NCI-H1930 (cell line): ENCODE data around the gene RIIAD1.
"Not testable (repeated sequence)": the region's sequence is repeated elsewhere in the genome, so short reads cannot be mapped to it uniquely, and the experiment has no call there.

ENCODE experiments used
- DNase-seq, 2 experiments: peaks; one replicate each; lab custom pipeline; 2025; lab: John Stamatoyannopoulos, UW

The RIIAD1 gene

DNA sequence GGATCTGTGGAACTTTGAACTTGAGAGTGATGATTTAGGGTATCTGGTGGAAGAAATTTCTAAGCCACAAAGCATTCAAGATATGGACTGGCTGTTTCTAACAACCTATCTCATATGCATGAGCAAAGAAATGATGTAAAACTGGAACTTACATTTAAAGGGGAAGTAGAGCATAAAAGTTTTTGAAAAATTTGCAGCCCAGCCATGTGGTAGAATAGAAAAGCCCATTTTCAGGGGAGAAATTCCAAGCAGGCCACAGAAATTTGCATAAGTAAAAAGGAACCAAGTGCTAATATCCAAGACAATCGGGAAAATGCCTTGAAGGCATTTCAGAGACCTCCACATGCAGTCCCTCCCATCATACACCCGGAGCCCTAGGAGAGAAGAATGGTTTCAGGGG lies 15.7 kb downstream of the RIIAD1 start:
- DNase-seq: no peak

DNA sequence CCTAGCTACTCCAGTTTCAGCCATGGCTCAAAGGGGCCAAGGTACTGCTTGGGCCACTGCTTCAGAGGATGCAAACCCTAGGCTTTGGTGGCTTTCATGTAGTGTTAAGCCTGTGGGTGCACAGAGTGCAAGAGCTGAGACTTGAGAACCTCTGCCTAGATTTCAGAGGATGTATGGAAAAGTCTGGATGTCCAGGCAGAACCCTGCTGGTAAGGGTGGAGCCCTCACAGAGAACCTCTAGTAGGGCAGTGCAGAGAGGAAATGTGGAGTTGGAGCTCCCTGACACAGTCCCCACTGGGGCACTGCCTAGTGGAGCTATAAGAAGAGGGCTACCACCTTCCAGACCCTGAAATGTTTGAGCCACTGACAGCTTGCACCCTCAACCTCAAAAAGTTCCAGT lies 16.2 kb downstream of the RIIAD1 start:
- no peak for DNase-seq

DNA sequence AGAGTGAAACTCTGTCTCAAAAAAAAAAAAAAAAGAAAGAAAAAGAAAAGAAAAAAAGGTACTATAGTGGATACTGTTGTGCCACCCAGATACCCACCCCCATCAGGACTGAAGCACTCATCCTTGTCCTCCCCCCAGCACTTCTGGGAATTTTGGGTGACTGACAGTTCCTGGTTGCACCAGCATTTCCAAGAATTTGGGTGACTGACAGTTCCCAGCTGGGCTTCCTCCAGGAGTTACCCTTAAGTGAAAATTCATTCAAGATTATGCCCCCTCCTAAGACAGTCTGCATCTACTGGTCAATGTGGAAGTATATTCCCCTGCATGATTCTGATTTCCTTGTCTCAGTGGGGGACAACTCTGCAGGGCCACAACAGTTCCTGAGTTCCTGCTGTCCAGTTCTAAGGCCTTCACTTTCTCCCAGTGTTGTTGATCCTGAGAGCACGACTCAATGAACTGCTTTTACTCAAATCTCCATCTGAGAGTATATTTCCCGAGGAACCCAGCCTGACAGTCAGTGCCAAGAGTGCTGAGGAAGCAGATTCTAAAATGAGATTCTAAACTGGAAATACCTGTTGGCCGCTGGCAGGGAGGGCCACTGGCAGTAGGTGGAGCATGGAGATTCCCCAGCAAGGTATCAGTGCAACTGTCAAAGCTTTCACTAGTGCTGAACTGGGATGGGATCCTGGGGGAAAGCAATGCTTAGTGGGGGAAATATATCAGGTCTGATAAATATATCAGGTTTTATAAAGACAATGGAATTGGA lies 18.5 kb downstream of the RIIAD1 start:
- DNase-seq: no peak

DNA sequence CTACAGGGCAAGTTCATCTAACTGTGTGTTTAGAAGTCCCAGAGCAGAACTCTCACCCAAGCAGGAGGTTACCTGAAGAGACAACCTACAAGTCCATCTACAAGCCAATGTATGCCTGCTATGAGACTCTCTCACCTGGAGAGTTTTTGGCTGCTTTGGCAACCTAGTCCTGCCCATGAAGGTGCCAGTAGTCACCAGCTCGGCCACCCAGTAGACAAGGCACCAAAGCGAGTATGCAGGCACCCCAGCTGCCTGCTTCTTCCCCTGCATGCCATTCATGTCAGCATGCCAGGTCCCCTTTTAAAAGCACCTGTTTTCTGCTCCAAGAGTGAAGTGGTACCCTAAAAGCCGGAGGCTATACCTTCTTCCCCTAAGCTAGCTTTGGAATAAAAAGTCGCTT lies 20.2 kb downstream of the RIIAD1 start:
- no peak for DNase-seq

DNA sequence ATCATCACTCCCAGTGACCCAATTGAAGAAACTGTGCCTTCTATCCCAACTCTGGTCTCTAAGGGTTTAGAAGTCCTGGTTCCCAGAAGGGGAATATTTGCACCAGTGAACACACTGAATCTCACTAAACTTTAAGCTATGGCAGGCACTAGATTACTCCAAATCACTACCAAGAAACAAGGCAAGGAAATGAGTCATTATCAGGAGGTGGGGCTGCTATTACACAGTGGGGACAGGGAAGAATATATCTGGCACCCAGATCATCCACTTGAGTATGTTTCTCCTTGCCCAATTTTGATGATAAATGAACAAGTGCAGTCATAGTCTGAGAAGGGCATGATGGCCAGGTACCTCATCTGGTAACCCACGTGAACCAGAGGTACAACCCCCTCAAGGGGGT lies 35.0 kb downstream of the RIIAD1 start:
- DNase-seq: no peak

DNA sequence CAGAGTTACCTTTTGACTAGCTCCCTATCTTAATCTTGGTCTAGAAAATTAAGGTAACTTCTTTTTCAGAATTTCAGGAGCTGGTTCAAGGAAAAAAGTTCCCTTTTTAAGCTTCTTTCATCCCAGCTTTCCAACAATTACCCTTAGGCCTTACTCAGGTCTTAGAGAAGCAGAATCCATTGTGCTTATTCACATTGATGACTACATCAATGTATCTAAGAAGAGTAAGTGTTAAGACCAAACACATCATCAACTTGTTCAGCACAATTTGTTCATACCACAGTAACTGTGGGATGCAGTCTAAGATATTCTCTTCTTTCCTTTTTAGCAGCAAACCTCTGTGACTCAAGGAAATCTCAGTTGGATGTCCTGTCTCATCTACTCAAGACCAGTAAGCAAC lies 37.9 kb downstream of the RIIAD1 start:
- DNase-seq: no peak

DNA sequence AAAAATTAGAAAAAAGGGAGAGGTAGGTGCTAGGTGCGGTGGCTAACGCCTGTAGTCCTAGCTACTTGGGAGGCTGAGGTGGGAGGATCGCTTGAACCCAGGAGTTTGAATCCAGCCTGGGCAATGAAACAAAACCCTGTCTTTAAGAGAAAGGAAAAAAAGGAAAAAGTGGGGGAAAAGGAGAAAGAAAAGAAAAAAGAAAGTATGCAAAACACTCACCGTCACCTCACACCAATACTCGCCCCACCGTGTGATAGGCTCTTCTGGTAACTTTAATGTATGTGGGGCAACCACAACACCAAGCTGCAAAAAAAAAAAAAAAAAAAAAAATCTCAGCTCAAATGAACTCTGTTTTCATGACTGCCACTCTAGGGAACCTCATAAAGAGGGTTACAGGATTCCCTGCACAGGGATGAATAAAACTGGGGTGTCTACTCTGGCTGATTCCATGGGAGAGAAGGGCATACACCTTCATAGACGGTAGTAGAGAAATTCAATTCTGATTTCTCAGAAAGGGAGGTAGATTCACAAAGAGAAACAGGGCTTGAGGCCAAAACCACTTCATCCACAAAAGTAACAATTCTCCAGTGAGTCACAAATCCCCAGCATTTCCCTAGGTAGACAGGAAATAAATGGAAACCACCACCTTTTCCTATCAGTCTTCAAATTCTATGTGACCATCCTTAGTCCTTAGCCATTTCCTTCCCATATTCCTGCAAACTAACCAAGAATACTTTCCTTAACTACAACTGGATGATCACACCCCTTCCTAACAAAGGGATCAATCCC lies 39.5 kb downstream of the RIIAD1 start:
- no peak for DNase-seq

DNA sequence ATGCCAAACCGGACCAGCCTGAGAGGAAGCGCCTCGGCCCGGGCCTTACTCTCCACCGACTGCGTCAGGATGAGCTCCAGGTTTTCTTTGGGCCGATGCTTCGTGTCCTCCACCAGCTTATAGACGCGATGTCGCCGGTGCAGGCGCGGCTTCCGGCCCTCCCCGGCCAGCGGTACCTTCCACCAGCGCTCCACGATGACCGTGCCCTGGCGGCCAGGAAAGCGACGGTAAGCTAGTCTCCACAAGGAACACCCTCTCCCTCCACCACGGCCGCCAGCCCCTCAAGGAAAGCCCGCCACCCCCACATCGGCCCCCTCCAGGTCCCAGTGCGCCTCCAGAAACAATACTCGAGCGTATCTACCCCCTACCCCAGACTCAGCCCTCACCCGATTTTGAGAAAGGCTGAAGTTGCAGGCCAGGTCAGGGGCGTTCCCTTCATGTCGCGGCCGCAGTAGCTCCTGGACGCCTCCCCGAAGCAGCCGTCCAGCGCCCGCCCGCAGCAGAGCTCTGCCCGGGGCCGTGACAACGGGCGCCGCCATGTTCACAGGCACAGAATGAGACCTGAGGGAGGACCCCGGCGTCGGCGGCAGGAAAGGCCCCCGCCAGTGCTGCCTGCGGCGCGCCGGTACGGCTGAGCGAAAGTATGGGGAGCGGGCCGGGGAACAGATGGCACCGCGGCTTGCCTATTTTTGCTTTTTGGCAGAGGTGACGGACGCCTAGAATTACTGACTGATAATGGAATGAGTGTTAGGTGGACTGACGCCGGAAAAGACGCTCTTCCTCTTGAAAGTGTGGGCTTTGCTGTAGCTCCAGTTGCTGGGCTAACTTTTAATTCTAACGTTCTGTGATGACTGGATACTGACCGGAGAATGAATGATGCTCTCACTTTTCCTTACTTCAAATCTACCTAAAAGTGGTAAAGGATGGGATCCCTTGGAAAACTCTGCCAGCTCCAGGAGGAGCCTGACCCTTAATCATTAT lies 41.9 kb downstream of the RIIAD1 start, which contains the start of gene MRPL9:
Gene MRPL9 (minus strand): TSS at position 556 of the 981 bp plus-strand sequence. CDS start 17 bp downstream, at position 539.
- DNase-seq: peak; percentile 57 to 67

DNA sequence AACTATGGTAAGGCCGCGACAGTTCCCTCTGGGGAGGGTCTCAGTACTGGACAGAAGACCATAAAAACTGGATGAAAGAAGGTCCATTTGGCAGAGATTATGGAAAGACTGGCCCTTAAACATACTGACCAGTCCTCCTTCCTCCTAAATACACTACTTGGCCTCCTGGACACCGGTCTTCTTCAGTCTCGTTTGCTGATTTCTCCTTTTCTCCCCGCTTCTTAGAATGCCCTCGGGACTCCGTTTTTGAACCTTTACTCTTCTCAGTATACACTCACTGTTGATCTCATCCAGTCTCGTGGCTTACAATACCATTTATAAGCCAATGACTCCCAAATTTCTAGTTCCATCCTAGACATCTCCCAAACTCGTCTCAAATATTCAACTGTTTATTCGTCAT lies 42.7 kb downstream of the RIIAD1 start:
- DNase-seq: no peak

DNA sequence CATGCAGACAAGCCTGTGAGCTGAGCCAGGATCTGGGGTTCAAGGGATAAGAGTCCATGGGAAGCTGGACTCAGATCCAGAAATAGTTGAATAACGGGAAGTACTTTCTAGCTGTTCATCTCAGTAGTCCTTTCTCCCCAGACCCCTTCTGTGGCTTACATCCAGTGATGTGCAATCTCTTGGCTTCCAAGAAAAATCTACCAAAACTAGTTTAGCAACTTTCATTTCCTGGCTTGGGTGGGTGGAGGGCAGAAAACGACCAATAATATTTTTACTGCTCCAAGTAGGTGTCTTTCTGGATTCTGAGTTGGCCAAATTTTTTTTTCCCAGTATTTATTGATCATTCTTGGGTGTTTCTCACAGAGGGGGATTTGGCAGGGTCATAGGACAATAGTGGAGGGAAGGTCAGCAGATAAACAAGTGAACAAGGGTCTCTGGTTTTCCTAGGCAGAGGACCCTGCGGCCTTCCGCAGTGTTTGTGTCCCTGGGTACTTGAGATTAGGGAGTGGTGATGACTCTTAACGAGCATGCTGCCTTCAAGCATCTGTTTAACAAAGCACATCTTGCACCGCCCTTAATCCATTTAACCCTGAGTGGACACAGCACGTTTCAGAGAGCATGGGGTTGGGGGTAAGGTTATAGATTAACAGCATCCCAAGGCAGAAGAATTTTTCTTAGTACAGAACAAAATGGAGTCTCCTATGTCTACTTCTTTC lies 47.2 kb downstream of the RIIAD1 start:
- not testable (repeated sequence) for DNase-seq

DNA sequence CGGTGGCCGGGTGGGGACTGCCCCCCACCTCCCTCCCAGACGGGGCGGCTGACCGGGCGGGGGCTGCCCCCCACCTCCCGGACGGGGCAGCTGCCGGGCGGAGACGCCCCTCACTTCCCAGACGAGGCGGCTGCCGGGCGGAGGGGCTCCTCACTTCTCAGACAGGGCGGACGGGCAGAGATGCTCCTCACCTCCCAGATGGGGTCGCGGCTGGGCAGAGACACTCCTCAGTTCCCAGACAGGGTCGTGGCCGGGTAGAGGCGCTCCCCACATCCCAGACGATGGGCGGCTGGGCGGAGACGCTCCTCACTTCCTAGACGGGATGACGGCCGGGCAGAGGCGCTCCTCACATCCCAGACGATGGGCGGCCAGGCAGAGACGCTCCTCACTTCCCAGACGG lies 47.9 kb downstream of the RIIAD1 start:
- not testable (repeated sequence) for DNase-seq

DNA sequence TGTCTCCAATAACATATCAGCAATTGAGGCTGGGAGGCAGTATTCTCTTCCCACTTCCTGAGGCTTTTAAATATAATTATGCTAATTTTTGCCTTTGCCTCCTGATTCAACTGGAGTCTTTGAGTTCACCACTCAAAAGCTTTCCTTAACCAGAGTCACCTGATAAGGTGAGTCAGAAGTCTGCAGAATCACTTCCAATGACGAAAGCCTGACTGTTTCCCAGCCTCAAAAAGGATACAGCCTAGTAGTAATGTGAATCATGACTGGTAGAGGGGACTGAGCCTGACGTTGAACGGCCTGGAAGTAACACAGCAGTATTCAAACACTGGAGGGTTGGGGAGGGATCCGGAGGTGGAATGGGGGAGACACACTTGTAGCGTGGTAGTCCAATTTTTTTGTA lies 52.4 kb downstream of the RIIAD1 start:
- no peak for DNase-seq

DNA sequence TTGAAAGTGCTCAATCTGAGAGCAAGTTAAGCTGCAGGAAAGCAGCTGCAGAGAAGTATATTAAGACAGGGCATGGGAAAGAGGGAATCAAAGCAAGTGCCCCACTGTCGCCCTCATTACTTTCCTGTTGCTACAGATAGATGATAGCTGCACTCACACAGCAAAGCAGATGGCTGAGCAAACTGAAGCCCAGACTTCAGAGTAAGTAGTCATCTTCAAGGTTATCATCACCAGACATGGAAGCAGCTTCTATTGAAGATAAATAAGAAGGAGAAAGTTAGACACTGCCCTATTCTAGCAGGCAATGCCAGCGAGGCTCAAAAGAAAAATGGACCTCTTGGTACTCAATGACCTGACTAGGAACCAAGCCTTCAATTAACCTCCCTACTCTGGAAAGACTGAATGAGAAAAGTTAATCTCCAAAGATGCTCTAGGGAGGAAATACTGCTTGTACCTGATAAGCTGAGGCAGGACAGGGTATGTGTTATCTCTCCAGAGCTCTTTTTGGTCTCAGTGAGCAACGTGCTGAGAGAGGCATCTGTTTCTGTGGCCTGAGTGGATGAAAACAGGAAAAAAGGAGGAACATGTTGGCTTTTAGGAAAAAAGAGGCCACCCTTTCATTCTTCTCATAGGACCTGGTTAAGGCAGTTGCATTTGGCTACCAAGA lies 53.1 kb downstream of the RIIAD1 start:
- DNase-seq: no peak

DNA sequence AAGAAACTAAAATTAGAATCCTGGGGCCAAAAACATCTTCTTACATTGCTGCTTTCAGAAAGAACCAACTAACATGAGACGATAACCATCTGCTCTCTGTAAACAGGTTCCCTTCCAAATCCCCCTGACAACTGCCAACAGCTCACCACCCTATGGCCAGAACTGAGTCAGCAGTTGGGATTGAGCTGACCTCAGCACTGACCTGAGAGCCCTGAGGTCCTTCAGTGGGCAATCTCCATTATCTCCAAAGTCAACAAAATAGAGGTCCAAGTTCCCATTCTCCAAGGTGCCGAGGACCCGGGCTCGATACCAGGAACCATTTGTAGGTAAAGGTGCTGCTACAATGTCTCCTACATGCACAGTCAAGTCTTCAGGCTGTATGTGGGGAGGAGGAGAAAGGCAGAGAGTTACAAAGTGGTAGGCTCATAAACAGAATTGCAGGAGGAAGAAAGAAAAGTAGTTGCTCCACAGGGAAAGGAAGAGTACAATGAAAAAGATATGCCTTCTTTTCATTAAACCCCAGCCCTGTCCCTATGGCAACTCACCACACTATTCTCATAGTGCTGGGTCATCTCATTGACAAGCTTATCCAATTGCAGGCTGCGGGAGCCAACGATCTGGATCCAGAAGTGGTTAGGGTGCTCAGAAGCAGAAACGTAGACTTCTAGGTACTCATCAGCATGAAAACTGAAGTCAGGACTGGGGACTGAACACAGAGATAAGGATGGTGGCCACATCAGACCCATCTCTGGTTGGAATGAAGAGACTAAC lies 54.8 kb downstream of the RIIAD1 start:
- DNase-seq: no peak

DNA sequence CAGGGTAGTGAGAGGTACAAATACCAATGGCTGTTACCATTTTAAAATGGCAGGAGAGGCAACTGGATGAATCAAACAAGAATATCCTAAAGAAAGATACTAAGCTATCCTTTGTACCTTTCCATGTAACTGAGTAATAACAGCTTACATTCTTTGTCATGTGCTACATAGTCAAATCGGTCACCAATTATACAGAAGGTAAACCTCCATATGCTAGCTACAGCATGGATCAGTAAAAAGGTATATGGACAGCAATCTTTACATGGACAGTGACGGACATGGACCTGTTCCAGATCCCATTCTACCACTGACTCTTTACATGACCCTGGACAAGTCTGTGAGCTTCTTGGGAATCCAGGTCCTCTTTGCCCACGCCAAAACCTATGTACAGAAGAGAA lies 55.3 kb downstream of the RIIAD1 start:
- DNase-seq: no peak

DNA sequence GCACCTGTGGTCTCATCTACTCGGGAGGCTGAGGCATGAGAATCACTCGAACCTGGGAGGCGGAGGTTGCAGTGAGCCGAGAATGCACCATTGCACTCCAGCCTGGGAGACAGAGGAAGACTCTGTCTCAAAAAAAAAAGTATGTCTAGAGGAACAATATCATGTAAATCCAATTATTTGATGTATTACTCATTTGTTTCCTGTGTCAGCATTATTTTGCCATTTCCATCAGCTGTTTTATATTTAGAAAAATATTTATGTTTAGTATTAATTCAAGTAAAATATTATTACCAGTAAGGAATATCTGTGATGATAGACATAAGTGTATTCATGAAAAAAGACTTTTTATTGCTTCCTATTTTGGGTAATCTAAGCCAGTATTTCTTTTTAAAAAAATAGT lies 56.0 kb downstream of the RIIAD1 start:
- no peak for DNase-seq
